Neural cell (in vitro differentiated cells): ENCODE measurements around the gene ZNF548. TPM values are rescaled to one million over a fixed set of nuclear protein-coding genes. Genes with fewer than 3 reads are reported as not detected.

Experiments used
- H2AFZ ChIP-seq: fragments of 200-600, 300-800 bp; sonication (generic), shearing (Covaris generic); 2 replicates; pipeline ENCODE4 v1.6.0; 2014; ENCODE audit warnings: low read depth, mild to moderate bottlenecking, antibody characterized with exemption, low read length, moderate library complexity
- H3F3A ChIP-seq: fragments of 200-600 bp; shearing (Covaris generic); 2 replicates; pipeline ENCODE4 v1.6.1; 2016; ENCODE audit warnings: mild to moderate bottlenecking, moderate library complexity, mixed read lengths, antibody characterized with exemption, low read length; ENCODE audit not compliant: insufficient read depth, poor library complexity, severe bottlenecking
- H3K27ac ChIP-seq: fragments of 200-600, 300-800 bp; sonication (generic), shearing (Covaris generic); 2 replicates; pipeline ENCODE4 v1.5.1; 2014; ENCODE audit warnings: mild to moderate bottlenecking, low read length, moderate library complexity
- H3K27me3 ChIP-seq: fragments of 300-800, 200-600 bp; sonication (generic), shearing (Covaris generic); 2 replicates; pipeline ENCODE4 v1.6.0; 2014; ENCODE audit warnings: mild to moderate bottlenecking, low read depth, low read length, moderate library complexity; ENCODE audit not compliant: insufficient read depth
- H3K36me3 ChIP-seq: fragments of 300-800, 200-600 bp; sonication (generic), shearing (Covaris generic); 2 replicates; pipeline ENCODE4 v1.5.1; 2014; ENCODE audit warnings: mild to moderate bottlenecking, antibody characterized with exemption, low read length, moderate library complexity; ENCODE audit not compliant: insufficient read depth
- H3K4me2 ChIP-seq: fragments of 300-800, 200-600 bp; sonication (generic), shearing (Covaris generic); 2 replicates; pipeline ENCODE4 v1.6.0; 2014; ENCODE audit warnings: mild to moderate bottlenecking, low read length
- H3K4me3 ChIP-seq: fragments of 300-800, 200-600 bp; sonication (generic), shearing (Covaris generic); 2 replicates; pipeline ENCODE4 v1.5.1; 2014; ENCODE audit warnings: mild to moderate bottlenecking, low read length, moderate library complexity
- H3K79me2 ChIP-seq: fragments of 200-600 bp; shearing (Covaris generic); replicated peaks from 2 replicates; pipeline ENCODE4 v1.6.0; 2014; ENCODE audit warnings: mild to moderate bottlenecking, low read length, moderate library complexity; ENCODE audit not compliant: insufficient read depth
- H3K9ac ChIP-seq: fragments of 300-800, 200-600 bp; sonication (generic), shearing (Covaris generic); 2 replicates; pipeline ENCODE4 v1.6.1; 2016; ENCODE audit warnings: mild to moderate bottlenecking, low read length, mixed read lengths
- H3K9me2 ChIP-seq: fragments of 200-600 bp; shearing (Covaris generic); 2 replicates; pipeline ENCODE4 v1.6.1; 2016; ENCODE audit warnings: mild to moderate bottlenecking, low read length, mixed read lengths; ENCODE audit not compliant: insufficient read depth
- H3K9me3 ChIP-seq: fragments of 200-600, 300-800 bp; sonication (generic), shearing (Covaris generic); 2 replicates; pipeline ENCODE4 v1.6.1; 2016; ENCODE audit warnings: mild to moderate bottlenecking, mixed run types, low read length, moderate library complexity, mixed read lengths
- H4K20me1 ChIP-seq: fragments of 200-600 bp; shearing (Covaris generic); 2 replicates; pipeline ENCODE4 v1.6.1; 2016; ENCODE audit warnings: mild to moderate bottlenecking, mixed run types; ENCODE audit not compliant: insufficient read depth
- EP300 ChIP-seq: fragments of 450-650 bp; conservative IDR thresholded peaks from 2 replicates; pipeline ENCODE4 v1.6.1; 2014; ENCODE audit warnings: antibody characterized with exemption, mild to moderate bottlenecking, moderate library complexity; ENCODE audit not compliant: poor library complexity, severe bottlenecking
- MXI1 ChIP-seq: fragments of 450-650 bp; conservative IDR thresholded peaks from 2 replicates; pipeline ENCODE4 v1.6.1; 2014; ENCODE audit warnings: antibody characterized with exemption, mild to moderate bottlenecking; ENCODE audit not compliant: poor library complexity, severe bottlenecking
- POLR2AphosphoS5 ChIP-seq: IDR thresholded peaks from 2 replicates; pipeline ENCODE4 v1.6.1; 2012
- RAD21 ChIP-seq: fragments of 450-650 bp; conservative IDR thresholded peaks from 2 replicates; pipeline ENCODE4 v1.6.1; 2014; ENCODE audit warnings: antibody characterized with exemption, mild to moderate bottlenecking, moderate library complexity
- SMC3 ChIP-seq: fragments of 450-650 bp; conservative IDR thresholded peaks from 2 replicates; pipeline ENCODE4 v1.6.1; 2014; ENCODE audit warnings: antibody characterized with exemption, mild to moderate bottlenecking, moderate library complexity; ENCODE audit not compliant: poor library complexity
- polyA plus RNA-seq: library from polyadenylated mRNA; depleted of rRNA; stranded (reverse); fragments of >200 nt; gene quantifications from 2 replicates; pipeline ENCODE4 v1.2.3, GENCODE V29; 2014
- TF ChIP-seq, protein P1 (sequence below): IDR thresholded peaks from 2 replicates; pipeline ENCODE4 v1.6.1; 2012; ENCODE audit warnings: borderline replicate concordance

The ZNF548 gene
- polyA plus RNA-seq, 1 donor from 2014 or later = 78.7 TPM

- H3K4me2 ChIP-seq = peak overlapping the region; percentile 99
- H3K27me3 ChIP-seq = no peaks in the 10 kb centered on the region
- peak overlapping the region; percentile 98 for H3K9ac ChIP-seq
- H3K27ac ChIP-seq = peak overlapping the region; percentile 98
- H3K9me3 ChIP-seq = no peaks in the 10 kb centered on the region
- TF ChIP-seq SMC3 (no peak), RAD21 (no peak)
- TF ChIP-seq, protein P1, sequence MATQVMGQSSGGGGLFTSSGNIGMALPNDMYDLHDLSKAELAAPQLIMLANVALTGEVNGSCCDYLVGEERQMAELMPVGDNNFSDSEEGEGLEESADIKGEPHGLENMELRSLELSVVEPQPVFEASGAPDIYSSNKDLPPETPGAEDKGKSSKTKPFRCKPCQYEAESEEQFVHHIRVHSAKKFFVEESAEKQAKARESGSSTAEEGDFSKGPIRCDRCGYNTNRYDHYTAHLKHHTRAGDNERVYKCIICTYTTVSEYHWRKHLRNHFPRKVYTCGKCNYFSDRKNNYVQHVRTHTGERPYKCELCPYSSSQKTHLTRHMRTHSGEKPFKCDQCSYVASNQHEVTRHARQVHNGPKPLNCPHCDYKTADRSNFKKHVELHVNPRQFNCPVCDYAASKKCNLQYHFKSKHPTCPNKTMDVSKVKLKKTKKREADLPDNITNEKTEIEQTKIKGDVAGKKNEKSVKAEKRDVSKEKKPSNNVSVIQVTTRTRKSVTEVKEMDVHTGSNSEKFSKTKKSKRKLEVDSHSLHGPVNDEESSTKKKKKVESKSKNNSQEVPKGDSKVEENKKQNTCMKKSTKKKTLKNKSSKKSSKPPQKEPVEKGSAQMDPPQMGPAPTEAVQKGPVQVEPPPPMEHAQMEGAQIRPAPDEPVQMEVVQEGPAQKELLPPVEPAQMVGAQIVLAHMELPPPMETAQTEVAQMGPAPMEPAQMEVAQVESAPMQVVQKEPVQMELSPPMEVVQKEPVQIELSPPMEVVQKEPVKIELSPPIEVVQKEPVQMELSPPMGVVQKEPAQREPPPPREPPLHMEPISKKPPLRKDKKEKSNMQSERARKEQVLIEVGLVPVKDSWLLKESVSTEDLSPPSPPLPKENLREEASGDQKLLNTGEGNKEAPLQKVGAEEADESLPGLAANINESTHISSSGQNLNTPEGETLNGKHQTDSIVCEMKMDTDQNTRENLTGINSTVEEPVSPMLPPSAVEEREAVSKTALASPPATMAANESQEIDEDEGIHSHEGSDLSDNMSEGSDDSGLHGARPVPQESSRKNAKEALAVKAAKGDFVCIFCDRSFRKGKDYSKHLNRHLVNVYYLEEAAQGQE = peak; percentile 63
- no peaks in the 10 kb centered on the region for H3K36me3 ChIP-seq
- peaks cover 17% of the 10 kb centered on the region for H3K79me2 ChIP-seq
- H3K4me3 ChIP-seq = peak overlapping the region; percentile 95
- H2AFZ ChIP-seq = peak overlapping the region; percentile 40
- H3F3A ChIP-seq = no peaks in the 10 kb centered on the region
- H4K20me1 ChIP-seq = no peaks in the 10 kb centered on the region
- H3K9me2 ChIP-seq = no peaks in the 10 kb centered on the region
These were observed 25.9 kb upstream of the ZNF548 start for GRCh38 chr19:57363688-57364181.

GRCh38 chr19:57366776-57367175 is 22.9 kb upstream of the ZNF548 start:
- Histone ChIP-seq H3F3A (no peaks in the 10 kb centered on the region), H3K9ac (no peak overlapping the region), H3K27me3 (no peaks in the 10 kb centered on the region)

More at GRCh38 chr19:57366776-57367175, 22.9 kb upstream of the ZNF548 start:
- Histone ChIP-seq H3K79me2 (peaks cover 17% of the 10 kb centered on the region), H2AFZ (no peak overlapping the region), H3K9me3 (no peaks in the 10 kb centered on the region), H4K20me1 (no peaks in the 10 kb centered on the region), H3K4me2 (no peak overlapping the region), H3K4me3 (no peak overlapping the region), H3K36me3 (no peaks in the 10 kb centered on the region), H3K27ac (no peak overlapping the region), H3K9me2 (no peaks in the 10 kb centered on the region)
- no peak for TF ChIP-seq MXI1
- TF ChIP-seq, protein P1 = no peak
- TF ChIP-seq RAD21 = no peak
- no peak for TF ChIP-seq POLR2AphosphoS5
- TF ChIP-seq SMC3 = no peak
- no peak for TF ChIP-seq EP300
